Astrocyte (in vitro differentiated cells and primary cell): ENCODE data around the gene FOLR2. TPM values are rescaled to one million over a fixed set of nuclear protein-coding genes. Genes with fewer than 3 reads are reported as not detected.

Experiments
- DNase-seq: peaks from one replicate; pipeline ENCODE4 v3.0.0-alpha.2; 2010; ENCODE audit warnings: low read depth
- FAIRE-seq: peaks from 2 replicates; lab custom pipeline; 2011; peaks lifted over from hg19 to GRCh38; lab: Jason Lieb, UNC
- H2AFZ ChIP-seq: 2 replicates; pipeline ENCODE4 v1.6.0; 2012; ENCODE audit warnings: low read depth, low read length, inconsistent platforms
- H3K27ac ChIP-seq: 2 replicates; pipeline ENCODE4 v1.5.1; 2011; ENCODE audit warnings: low read depth, low read length, inconsistent platforms
- H3K27me3 ChIP-seq: 2 replicates; pipeline ENCODE4 v1.6.0; 2011; ENCODE audit warnings: low read length, inconsistent platforms; ENCODE audit not compliant: insufficient read depth
- H3K36me3 ChIP-seq: 2 replicates; pipeline ENCODE4 v1.5.1; 2011; ENCODE audit warnings: low read length, inconsistent platforms; ENCODE audit not compliant: insufficient read depth
- H3K4me1 ChIP-seq: 2 replicates; pipeline ENCODE4 v1.5.1; 2011; ENCODE audit warnings: low read length, inconsistent platforms; ENCODE audit not compliant: insufficient read depth
- H3K4me2 ChIP-seq: 2 replicates; pipeline ENCODE4 v1.6.0; 2012; ENCODE audit warnings: low read length, inconsistent platforms
- H3K4me3 ChIP-seq: 2 replicates; pipeline ENCODE4 v1.5.1; 2011; ENCODE audit warnings: low read depth, mild to moderate bottlenecking, low read length, inconsistent platforms; ENCODE audit not compliant: insufficient read depth
- H3K79me2 ChIP-seq: 2 replicates; pipeline ENCODE4 v1.6.0; 2012; ENCODE audit warnings: mild to moderate bottlenecking, low read length, inconsistent platforms; ENCODE audit not compliant: insufficient read depth
- H3K9ac ChIP-seq: 2 replicates; pipeline ENCODE4 v1.6.0; 2012; ENCODE audit warnings: mild to moderate bottlenecking, low read length, inconsistent platforms
- H3K9me3 ChIP-seq: 2 replicates; pipeline ENCODE4 v1.5.1; 2012; ENCODE audit warnings: low read depth, mild to moderate bottlenecking, low read length, inconsistent platforms; ENCODE audit not compliant: insufficient read depth
- H4K20me1 ChIP-seq: 2 replicates; pipeline ENCODE4 v1.6.0; 2012; ENCODE audit warnings: low read length, inconsistent platforms; ENCODE audit not compliant: insufficient read depth
- H3K27ac Mint-ChIP-seq: one replicate; pipeline ENCODE4 v1.8.0; 2021; ENCODE audit warnings: mild to moderate bottlenecking, mixed read lengths; ENCODE audit not compliant: unreplicated experiment
- H3K27me3 Mint-ChIP-seq: one replicate; pipeline ENCODE4 v1.8.0; 2021; ENCODE audit warnings: low read depth, mixed read lengths; ENCODE audit not compliant: unreplicated experiment
- H3K36me3 Mint-ChIP-seq: one replicate; pipeline ENCODE4 v1.8.0; 2021; ENCODE audit warnings: low read depth, mixed read lengths; ENCODE audit not compliant: unreplicated experiment
- H3K4me1 Mint-ChIP-seq: one replicate; pipeline ENCODE4 v1.8.0; 2021; ENCODE audit warnings: low read depth, mixed read lengths; ENCODE audit not compliant: unreplicated experiment
- H3K4me3 Mint-ChIP-seq: one replicate; pipeline ENCODE4 v1.8.0; 2021; ENCODE audit warnings: mild to moderate bottlenecking, moderate library complexity, mixed read lengths; ENCODE audit not compliant: unreplicated experiment
- H3K9me3 Mint-ChIP-seq: one replicate; pipeline ENCODE4 v1.8.0; 2021; ENCODE audit warnings: mild to moderate bottlenecking, mixed read lengths; ENCODE audit not compliant: unreplicated experiment
- CTCF ChIP-seq: IDR thresholded peaks from 2 replicates; pipeline ENCODE4 v1.5.1; 2011; ENCODE audit warnings: low read depth, mild to moderate bottlenecking, inconsistent platforms, low read length, moderate library complexity; ENCODE audit not compliant: insufficient read depth
- EZH2 ChIP-seq: IDR thresholded peaks from 2 replicates; pipeline ENCODE4 v1.6.1; 2012; ENCODE audit warnings: mild to moderate bottlenecking, low read length, inconsistent platforms; ENCODE audit not compliant: insufficient read depth
- total RNA-seq: library from RNA; stranded (reverse); gene quantifications from 2 replicates; pipeline ENCODE4 v1.2.1, GENCODE V29; 2021

Gene FOLR2
- total RNA-seq, 1 donor from 2014 or later: not detected

DNA sequence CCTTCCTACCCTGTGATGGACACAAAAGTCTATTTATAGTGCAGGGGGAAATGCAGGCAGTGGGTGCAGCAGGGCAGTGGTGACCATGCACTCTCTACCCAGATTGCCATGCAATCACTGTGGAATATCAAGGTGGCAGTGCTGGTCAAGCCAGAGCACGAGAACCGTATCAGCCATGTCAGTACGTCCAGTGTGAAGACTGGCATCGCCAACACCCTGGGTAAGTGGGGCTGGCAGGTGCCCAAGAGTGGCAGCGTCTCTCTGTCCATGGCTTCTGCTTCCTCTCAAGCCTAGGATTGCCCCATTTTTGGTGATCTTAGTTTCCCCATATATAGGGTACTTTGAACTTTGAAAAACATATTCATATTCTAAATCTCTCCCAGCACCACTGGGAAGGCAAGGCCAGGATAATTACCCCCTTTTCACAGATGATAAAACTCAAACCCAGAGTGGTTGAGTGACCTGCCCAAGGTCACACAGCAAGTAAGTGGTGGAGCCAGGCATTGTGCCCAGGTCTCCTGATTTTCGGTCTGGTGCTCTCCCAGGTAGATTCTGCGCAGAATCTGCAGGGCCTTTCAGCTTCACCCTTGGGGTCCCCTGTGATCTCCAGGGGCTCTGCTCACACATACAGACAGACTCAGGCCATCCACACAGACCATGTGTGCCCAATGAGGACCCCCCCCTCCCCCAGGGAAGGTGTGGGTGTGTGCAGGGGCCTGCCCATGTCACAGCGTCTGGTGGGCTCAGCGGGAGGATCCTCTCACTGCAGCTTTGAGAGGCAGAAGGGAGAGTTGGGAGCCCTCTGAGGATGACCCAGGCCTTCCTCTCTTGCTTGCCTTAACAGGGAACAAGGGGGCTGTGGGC, 15.0 kb downstream of the FOLR2 start:
- Histone ChIP-seq H3K9ac (no peak overlapping the region), H3K27me3 (no peaks in the 10 kb centered on the region), H3K4me2 (no peak overlapping the region), H3K4me3 (no peak overlapping the region), H3K79me2 (peaks cover 42% of the 10 kb centered on the region), H3K27ac (no peak overlapping the region), H3K9me3 (no peaks in the 10 kb centered on the region), H2AFZ (no peak overlapping the region), H3K4me1 (peaks cover 17% of the 10 kb centered on the region), H4K20me1 (peaks cover 99% of the 10 kb centered on the region), H3K36me3 (peaks cover 51% of the 10 kb centered on the region)
- Mint-ChIP-seq H3K36me3 (peaks cover 30% of the 10 kb centered on the region), H3K27ac (peak overlapping the region; percentile 59), H3K27me3 (no peaks in the 10 kb centered on the region), H3K4me1 (peaks cover 10% of the 10 kb centered on the region), H3K9me3 (no peaks in the 10 kb centered on the region), H3K4me3 (no peak overlapping the region)
- no peak for FAIRE-seq
- no peak for DNase-seq
- TF ChIP-seq EZH2: no peak
- no peak for TF ChIP-seq CTCF

DNA sequence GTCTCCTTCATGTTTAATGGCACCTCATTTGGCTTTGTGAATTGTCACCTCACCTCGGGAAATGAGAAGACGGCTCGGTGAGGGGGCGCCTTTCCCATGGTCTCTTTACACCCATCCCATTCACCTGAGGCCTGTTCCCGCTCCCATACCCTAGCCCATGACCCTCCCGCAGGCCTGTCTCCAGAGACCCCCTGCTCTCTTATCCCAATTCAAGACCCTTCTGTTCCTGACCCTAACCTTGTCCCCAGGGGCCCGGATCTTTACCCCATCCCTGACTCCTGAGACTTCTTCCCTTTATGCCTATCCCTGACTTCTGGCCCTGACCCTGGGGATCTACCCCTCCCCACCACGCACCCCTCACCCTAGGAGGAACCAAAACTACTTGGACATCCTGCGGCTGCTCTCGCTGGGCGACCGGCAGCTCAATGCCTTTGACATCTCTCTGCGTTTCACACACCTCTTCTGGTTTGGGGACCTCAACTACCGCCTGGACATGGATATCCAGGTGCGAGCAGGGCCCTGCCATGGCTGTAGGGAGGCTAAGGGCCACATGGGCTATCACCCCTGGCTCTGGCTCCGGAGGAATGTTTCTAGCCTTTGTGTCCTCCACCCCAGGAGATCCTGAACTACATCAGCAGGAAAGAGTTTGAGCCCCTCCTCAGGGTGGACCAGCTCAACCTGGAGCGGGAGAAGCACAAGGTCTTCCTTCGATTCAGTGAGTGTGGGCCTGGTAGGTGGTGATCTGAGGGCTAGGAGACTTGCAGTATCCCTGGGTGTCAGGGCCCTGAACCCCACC, 15.9 kb downstream of the FOLR2 start:
- DNase-seq: no peak
- Histone ChIP-seq H2AFZ (no peak overlapping the region), H3K27me3 (no peaks in the 10 kb centered on the region), H3K79me2 (peaks cover 34% of the 10 kb centered on the region), H3K4me1 (peaks cover 9% of the 10 kb centered on the region), H3K36me3 (peaks cover 51% of the 10 kb centered on the region), H3K4me3 (no peak overlapping the region), H3K9ac (no peak overlapping the region), H3K9me3 (no peaks in the 10 kb centered on the region), H4K20me1 (peaks cover 99% of the 10 kb centered on the region), H3K4me2 (no peak overlapping the region), H3K27ac (no peak overlapping the region)
- TF ChIP-seq CTCF (no peak), EZH2 (no peak)
- Mint-ChIP-seq H3K27me3 (no peaks in the 10 kb centered on the region), H3K36me3 (peaks cover 34% of the 10 kb centered on the region), H3K9me3 (no peaks in the 10 kb centered on the region), H3K27ac (no peak overlapping the region), H3K4me3 (no peak overlapping the region), H3K4me1 (peaks cover 6% of the 10 kb centered on the region)
- FAIRE-seq: no peak
